B cell (primary cell): ENCODE data around the gene DHRS11. TPM values are rescaled to one million over a fixed set of nuclear protein-coding genes. Genes with fewer than 3 reads are reported as not detected.

Source experiments
- ATAC-seq: fragments of 200-7000 bp; cut with Tn5 transposase; one replicate; pipeline ENCODE4 v1.10.0; 2021; ENCODE audit warnings: low read depth, mild to moderate bottlenecking, moderate number of reproducible peaks, moderate library complexity
- CTCF ChIA-PET: fragments of 350-600 bp; sonication (Branson Sonifier 250); formaldehyde crosslinking; loops from one replicate; lab custom pipeline; 2021; ENCODE audit warnings: antibody characterized with exemption, inconsistent platforms; lab: Charles Lee
- POLR2A ChIA-PET: fragments of 350-600 bp; sonication (Branson Sonifier 250); formaldehyde crosslinking; loops from one replicate; lab custom pipeline; 2021; ENCODE audit warnings: antibody characterized with exemption; lab: Charles Lee
- DNase-seq: peaks from one replicate; pipeline ENCODE4 v3.0.0; 2013
- H2AFZ ChIP-seq: 2 replicates; pipeline ENCODE4 v1.6.1; 2012; ENCODE audit warnings: mild to moderate bottlenecking, low read depth, low read length; ENCODE audit not compliant: insufficient read depth, poor library complexity, severe bottlenecking
- H3K27ac ChIP-seq, 2 donors: 1 replicate in 1 of 2; 2 replicates in 1 of 2; pipeline ENCODE4 v1.5.1; 2012 to 2013; ENCODE audit warnings: low read length in 2 of 2, mild to moderate bottlenecking in 2 of 2, moderate library complexity in 1 of 2
- H3K27me3 ChIP-seq, 4 experiments: fragments of 200-600 bp in 1 of 4; sonication (generic) in 1 of 4; replicated peaks in 1 of 4; 1 replicate in 2 of 4; 2 replicates in 2 of 4; pipeline versions ENCODE4 v1.6.1 to v1.7.0; 2013 to 2016; ENCODE audit warnings: low read length in 3 of 4, mild to moderate bottlenecking in 2 of 4, mixed read lengths in 1 of 4, moderate library complexity in 1 of 4; ENCODE audit not compliant: insufficient read depth in 4 of 4, control insufficient read depth in 3 of 4; ENCODE audit errors: control extremely low read depth in 1 of 4
- H3K36me3 ChIP-seq, 2 experiments: replicated peaks in 1 of 2; 1 replicate in 1 of 2; 2 replicates in 1 of 2; pipeline versions ENCODE4 v1.6.1 to v1.7.1; 2013; ENCODE audit warnings: low read length in 1 of 2; ENCODE audit not compliant: insufficient read depth in 2 of 2, control insufficient read depth in 1 of 2; ENCODE audit errors: control extremely low read depth in 1 of 2, extremely low read depth in 1 of 2
- H3K4me1 ChIP-seq, 2 donors: fragments of 200-600 bp in 1 of 2; sonication (generic) in 1 of 2; 1 replicate in 1 of 2; 2 replicates in 1 of 2; pipeline versions ENCODE4 v1.5.1 to v1.6.1; 2013 to 2017; ENCODE audit warnings: low read length in 2 of 2; ENCODE audit not compliant: control insufficient read depth in 2 of 2, insufficient read depth in 2 of 2
- H3K4me2 ChIP-seq: replicated peaks from 2 replicates; pipeline ENCODE3; 2012; ENCODE audit warnings: mild to moderate bottlenecking, low read depth, low read length; ENCODE audit not compliant: poor library complexity, severe bottlenecking
- H3K4me3 ChIP-seq, 5 experiments: fragments of 200-600 bp in 1 of 5; sonication (generic) in 1 of 5; 1 replicate in 3 of 5; 2 replicates in 2 of 5; pipeline versions ENCODE4 v1.5.1 to v1.7.0; 2011 to 2016; ENCODE audit warnings: low read length in 4 of 5, mild to moderate bottlenecking in 4 of 5, low read depth in 2 of 5, control low read depth in 1 of 5, moderate library complexity in 1 of 5; ENCODE audit not compliant: insufficient read depth in 1 of 5; ENCODE audit errors: control extremely low read depth in 1 of 5, extremely low read depth in 1 of 5
- H3K79me2 ChIP-seq: fragments of 200-600 bp; sonication (generic); one replicate; pipeline ENCODE4 v1.6.0; 2016; ENCODE audit warnings: low read length; ENCODE audit not compliant: control insufficient read depth, insufficient read depth
- H3K9ac ChIP-seq: fragments of 200-600 bp; sonication (generic); 2 replicates; pipeline ENCODE4 v1.6.1; 2017; ENCODE audit warnings: mild to moderate bottlenecking, low read length, moderate library complexity
- H3K9me3 ChIP-seq, 3 donors: one replicate each; pipeline versions ENCODE4 v1.6.1 to v1.7.1; 2013; ENCODE audit warnings: low read length in 2 of 3; ENCODE audit not compliant: control insufficient read depth in 2 of 3, insufficient read depth in 1 of 3; ENCODE audit errors: control extremely low read depth in 1 of 3
- H4K20me1 ChIP-seq: 2 replicates; pipeline ENCODE4 v1.6.0; 2012; ENCODE audit warnings: mild to moderate bottlenecking, low read length; ENCODE audit not compliant: insufficient read depth, control insufficient read depth, poor library complexity, severe bottlenecking
- H3K27ac Mint-ChIP-seq: one replicate; pipeline ENCODE4 v1.8.0; 2021; ENCODE audit warnings: mixed read lengths
- H3K27me3 Mint-ChIP-seq: one replicate; pipeline ENCODE4 v1.8.0; 2021; ENCODE audit warnings: mixed read lengths
- H3K4me1 Mint-ChIP-seq: one replicate; pipeline ENCODE4 v1.8.0; 2021; ENCODE audit warnings: mixed read lengths
- H3K4me3 Mint-ChIP-seq: one replicate; pipeline ENCODE4 v1.8.0; 2021; ENCODE audit warnings: mixed read lengths
- H3K9me3 Mint-ChIP-seq: one replicate; pipeline ENCODE4 v1.8.0; 2022; ENCODE audit warnings: mixed read lengths; ENCODE audit not compliant: insufficient read depth
- CTCF ChIP-seq: fragments of 200-600 bp; IDR thresholded peaks from one replicate; pipeline ENCODE4 v1.8.0; 2022; ENCODE audit warnings: antibody characterized with exemption, mild to moderate bottlenecking
- EZH2 ChIP-seq: IDR thresholded peaks from 2 replicates; pipeline ENCODE4 v1.6.1; 2012; ENCODE audit warnings: borderline replicate concordance, low read depth, mild to moderate bottlenecking, moderate library complexity, low read length; ENCODE audit not compliant: insufficient read depth, poor library complexity, severe bottlenecking
- WGBS: methylation state at CpG from one replicate; pipeline ENCODE4 v1.1.5; 2013; ENCODE audit warnings: missing lambda C conversion rate; ENCODE audit not compliant: insufficient coverage; 5-methylcytosine and 5-hydroxymethylcytosine counted together
- intact Hi-C: fragments of 100-400 bp; cut with micrococcal nuclease; formaldehyde crosslinking; loops from one replicate; pipeline ENCODE4 v1.10.0; 2022
- polyA plus RNA-seq: library from polyadenylated mRNA; depleted of rRNA; stranded (reverse); fragments of >200 nt; gene quantifications from 2 replicates; pipeline ENCODE4 v1.2.3, GENCODE V29; 2012
- total RNA-seq, 2 donors: library from RNA; stranded (reverse); fragments of 120-200 nt in 1 of 2; gene quantifications; 1 replicate in 1 of 2; 2 replicates in 1 of 2; pipeline versions ENCODE4 v1.2.3 to v1.2.4, GENCODE V29; 2013 to 2022

Gene DHRS11
- total and polyA plus RNA-seq, 2 donors (not counting 1 experiment from before 2014, with no cell fraction given) = 4.3 to 8.2 TPM

- H3K79me2 ChIP-seq = peaks cover 5% of the 10 kb centered on the region
- peaks cover 11 to 13% of the 10 kb centered on the region in 2 donors for H3K4me1 ChIP-seq
- ChIA-PET CTCF (interaction anchor here (0.8 to 1.4 kb wide), 3 partner anchors 11 to 13 kb away, joined by 4 to 5 read pairs (median 4); partner anchors contain the start of gene MRM1), POLR2A (no interaction called here)
- H3K36me3 ChIP-seq = peaks cover 14 to 42% of the 10 kb centered on the region in 2 experiments
- no peaks in the 10 kb centered on the region for H3K27me3 Mint-ChIP-seq
- no peak overlapping the region for H2AFZ ChIP-seq
- intact Hi-C loops = loop anchor here (2.0 kb wide), 1 partner anchor 55 kb away; the partner anchor contains the start of genes MYO19 and PIGW
- ATAC-seq (no peak), DNase-seq (no peak)
- no peak overlapping the region for H3K4me3 ChIP-seq
- peaks cover 0 to 10% (median 0%) of the 10 kb centered on the region in 4 experiments for H3K27me3 ChIP-seq
- no peak overlapping the region for H3K4me2 ChIP-seq
- H3K4me1 Mint-ChIP-seq = peaks cover 20% of the 10 kb centered on the region
- no peak overlapping the region for H3K4me3 Mint-ChIP-seq
- H3K27ac Mint-ChIP-seq = no peak overlapping the region
- peaks cover 9% of the 10 kb centered on the region for H4K20me1 ChIP-seq
- H3K9me3 ChIP-seq = no peaks in the 10 kb centered on the region
- H3K9ac ChIP-seq = no peak overlapping the region
- 52% methylated on average over 2 of the region's 2 CpGs for WGBS
- TF ChIP-seq CTCF (no peak), EZH2 (no peak)
- no peaks in the 10 kb centered on the region for H3K9me3 Mint-ChIP-seq
- peak overlapping the region in 1 of 2 donors; percentile 28 for H3K27ac ChIP-seq
These were observed 1.6 kb upstream of the DHRS11 start for GRCh38 chr17:36590082-36590481.

- peak overlapping the region; percentile 77 for H2AFZ ChIP-seq
- no peak for ATAC-seq
These were observed 637 bp downstream of the DHRS11 start for GRCh38 chr17:36592316-36592715.

More at GRCh38 chr17:36592316-36592715, 637 bp downstream of the DHRS11 start:
- ChIA-PET CTCF (interaction anchor here (1.6 to 3.5 kb wide), 2 partner anchors 9 to 11 kb away, joined by 7 to 16 read pairs; partner anchors contain the start of gene MRM1), POLR2A (interaction anchor here (0.6 to 2.3 kb wide), 2 partner anchors 9 to 14 kb away, joined by 4 to 8 read pairs; partner anchors contain the start of gene MRM1)
- peaks cover 20% of the 10 kb centered on the region for H3K4me1 Mint-ChIP-seq
- intact Hi-C loops = no loop called here
- H3K27me3 Mint-ChIP-seq = no peaks in the 10 kb centered on the region
- H3K27ac ChIP-seq = peak overlapping the region in 1 of 2 donors; percentile 70
- H3K79me2 ChIP-seq = peaks cover 5% of the 10 kb centered on the region
- H3K4me2 ChIP-seq = peak overlapping the region; percentile 93
- H3K27me3 ChIP-seq = peaks cover 0 to 10% (median 0%) of the 10 kb centered on the region in 4 experiments
- peak overlapping the region; percentile 61 for H3K27ac Mint-ChIP-seq
- H3K36me3 ChIP-seq = peaks cover 0 to 21% of the 10 kb centered on the region in 2 experiments
- peak; percentile 33 for DNase-seq
- H3K9me3 ChIP-seq = no peaks in the 10 kb centered on the region
- peak overlapping the region; percentile 75 for H3K4me3 Mint-ChIP-seq
- H4K20me1 ChIP-seq = no peaks in the 10 kb centered on the region
- no peaks in the 10 kb centered on the region for H3K9me3 Mint-ChIP-seq
- H3K9ac ChIP-seq = peak overlapping the region; percentile 79
- no peak for TF ChIP-seq EZH2
- no peak for TF ChIP-seq CTCF
- peaks cover 11 to 13% of the 10 kb centered on the region in 2 donors for H3K4me1 ChIP-seq
- WGBS = 8% methylated on average over 12 of the region's 20 CpGs
- peak overlapping the region in 4 of 5 experiments; percentile 41 to 67 (median 61) for H3K4me3 ChIP-seq
